GM13976 (cell line): Measurements from ENCODE around the gene FTCD.

Source experiments
- DNase-seq: peaks from one replicate; pipeline ENCODE4 v3.0.0; 2012; ENCODE audit warnings: low spot score
- in situ Hi-C: fragments of 300-500 bp; cut with MboI; formaldehyde crosslinking; loops from one replicate; pipeline ENCODE4 v1.12.0; 2022; ENCODE audit warnings: low sequenced_read_pairs, mixed read lengths, inconsistent platforms; ENCODE audit not compliant: unreplicated experiment
- TF ChIP-seq, protein P1 (sequence below): IDR thresholded peaks from 2 replicates; pipeline ENCODE4 v1.5.1; 2012; ENCODE audit warnings: borderline replicate concordance, mild to moderate bottlenecking; ENCODE audit not compliant: insufficient read depth; ENCODE audit errors: extremely low read depth, missing control alignments, control extremely low read depth

FTCD gene

DNA sequence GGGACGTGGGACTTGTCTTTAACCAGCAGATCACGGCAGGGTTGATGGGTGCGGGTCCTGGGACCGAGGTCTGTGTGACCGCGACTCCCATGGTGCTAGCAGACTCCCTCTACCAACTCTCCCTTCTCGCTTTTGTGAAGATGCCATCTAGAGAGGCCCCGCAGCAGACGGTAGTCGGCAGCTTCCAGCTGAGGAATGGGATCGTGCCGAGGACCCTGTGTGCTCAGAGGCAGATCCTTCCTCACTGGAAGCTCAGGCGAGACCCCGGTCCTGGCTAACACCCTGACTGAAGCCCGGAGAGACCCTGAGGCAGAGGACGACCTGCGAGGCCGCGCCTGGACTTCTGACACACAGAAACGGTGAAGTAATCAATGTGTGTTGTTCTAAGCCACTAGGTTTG, 41.4 kb upstream of the FTCD start:
- TF ChIP-seq, protein P1, sequence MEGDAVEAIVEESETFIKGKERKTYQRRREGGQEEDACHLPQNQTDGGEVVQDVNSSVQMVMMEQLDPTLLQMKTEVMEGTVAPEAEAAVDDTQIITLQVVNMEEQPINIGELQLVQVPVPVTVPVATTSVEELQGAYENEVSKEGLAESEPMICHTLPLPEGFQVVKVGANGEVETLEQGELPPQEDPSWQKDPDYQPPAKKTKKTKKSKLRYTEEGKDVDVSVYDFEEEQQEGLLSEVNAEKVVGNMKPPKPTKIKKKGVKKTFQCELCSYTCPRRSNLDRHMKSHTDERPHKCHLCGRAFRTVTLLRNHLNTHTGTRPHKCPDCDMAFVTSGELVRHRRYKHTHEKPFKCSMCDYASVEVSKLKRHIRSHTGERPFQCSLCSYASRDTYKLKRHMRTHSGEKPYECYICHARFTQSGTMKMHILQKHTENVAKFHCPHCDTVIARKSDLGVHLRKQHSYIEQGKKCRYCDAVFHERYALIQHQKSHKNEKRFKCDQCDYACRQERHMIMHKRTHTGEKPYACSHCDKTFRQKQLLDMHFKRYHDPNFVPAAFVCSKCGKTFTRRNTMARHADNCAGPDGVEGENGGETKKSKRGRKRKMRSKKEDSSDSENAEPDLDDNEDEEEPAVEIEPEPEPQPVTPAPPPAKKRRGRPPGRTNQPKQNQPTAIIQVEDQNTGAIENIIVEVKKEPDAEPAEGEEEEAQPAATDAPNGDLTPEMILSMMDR = no peak
- no peak for DNase-seq
- in situ Hi-C loops = no loop called here

DNA sequence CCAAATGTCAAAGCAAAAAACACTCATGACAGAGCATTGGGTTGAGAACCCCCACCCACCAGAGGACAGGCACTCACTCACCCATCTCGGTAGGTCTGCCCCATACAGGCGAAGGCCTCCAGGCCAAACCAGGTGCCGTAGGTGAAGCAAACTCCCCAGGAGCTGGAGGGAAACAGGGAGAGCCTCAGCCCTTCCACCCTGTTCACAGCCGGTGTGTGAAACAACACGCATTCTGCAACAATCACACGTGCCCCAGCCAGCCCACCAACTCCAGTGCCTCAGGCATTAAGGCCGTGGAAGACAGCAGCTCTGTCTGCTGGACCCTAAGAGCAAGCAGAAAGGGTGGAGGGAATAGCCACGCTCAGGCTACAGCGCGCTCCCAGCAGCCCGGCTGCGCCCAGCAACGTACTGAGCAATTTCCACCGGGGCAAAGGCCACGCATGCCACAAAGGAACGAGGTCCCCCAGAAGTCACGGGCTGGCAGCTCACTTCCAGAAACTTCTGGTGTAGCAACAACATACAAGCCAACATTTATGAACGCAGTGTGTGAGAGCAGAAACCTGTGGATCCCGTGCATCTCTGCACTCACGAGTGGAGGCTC, 40.3 kb upstream of the FTCD start:
- in situ Hi-C loops = no loop called here
- DNase-seq = no peak
- TF ChIP-seq, protein P1 = no peak

DNA sequence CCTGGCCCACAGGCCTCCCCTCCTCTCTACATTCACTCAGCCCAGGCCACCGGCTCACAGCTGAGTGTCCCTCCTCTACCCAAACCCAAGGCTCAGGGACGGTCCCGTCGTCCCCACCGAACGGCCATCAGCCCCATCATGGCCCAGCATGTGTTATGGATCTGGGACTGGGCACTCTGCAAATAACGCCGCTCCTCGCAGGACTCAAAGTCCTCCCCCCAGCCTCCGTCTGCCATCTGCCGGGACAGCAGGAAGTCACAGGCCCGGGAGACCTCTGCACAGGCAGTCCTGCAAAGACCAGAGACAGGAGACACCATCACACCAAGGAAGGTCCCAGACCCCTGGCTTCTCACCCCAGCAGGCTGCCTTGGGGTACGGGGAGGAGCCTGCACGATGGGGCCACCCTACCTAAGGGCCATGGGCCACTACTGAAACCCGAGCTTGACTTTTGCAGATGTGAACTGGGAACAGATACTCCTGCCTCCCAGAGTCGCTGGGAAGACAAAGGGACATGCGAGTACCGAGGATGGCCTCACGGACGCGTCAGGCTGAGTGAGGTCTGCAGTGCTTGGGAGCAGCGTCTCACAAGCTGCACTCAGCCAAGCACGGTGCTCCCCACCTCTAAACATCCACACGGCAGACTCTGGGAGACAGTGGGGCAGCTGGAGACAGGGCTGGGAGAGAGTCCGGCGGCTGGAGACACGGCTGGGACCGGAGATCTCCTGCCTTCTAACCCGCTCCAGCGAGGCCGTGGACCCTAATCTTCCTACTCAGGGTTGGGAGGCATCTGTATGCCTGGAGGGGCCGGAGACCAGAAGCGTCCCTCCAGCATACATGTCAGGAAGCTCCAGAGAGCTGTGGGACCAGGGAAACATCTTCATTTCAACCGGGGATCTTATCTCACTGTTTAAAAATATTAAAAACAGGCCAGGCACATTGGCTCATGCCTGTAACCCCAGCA, 39.3 kb upstream of the FTCD start:
- DNase-seq = no peak
- TF ChIP-seq, protein P1 = no peak
- in situ Hi-C loops = no loop called here

DNA sequence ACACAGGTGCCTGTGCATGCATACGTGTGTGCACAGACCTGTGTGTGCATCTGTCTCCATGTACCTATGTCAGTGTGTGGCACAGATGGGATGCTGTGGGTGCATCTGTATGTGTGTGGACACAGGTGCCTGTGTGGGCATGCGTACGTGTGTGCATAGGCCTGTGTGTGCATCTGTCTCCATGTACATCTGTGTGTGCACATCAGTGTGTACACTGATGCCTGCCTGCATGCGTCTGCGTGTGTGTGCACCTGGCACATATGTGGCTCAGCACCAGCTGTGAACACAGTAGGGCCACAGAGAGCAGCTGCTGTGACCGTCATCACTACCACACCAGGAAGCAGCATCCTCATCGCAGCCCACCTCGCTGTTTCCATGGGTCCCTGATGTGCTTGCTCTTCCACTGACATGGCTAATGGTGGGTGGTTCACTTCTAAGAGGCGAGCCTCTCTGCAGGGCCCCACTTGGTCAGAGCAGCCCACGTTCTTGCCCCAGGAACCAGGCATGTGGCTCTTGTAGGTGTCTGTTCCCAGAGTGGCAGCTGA, 38.5 kb upstream of the FTCD start:
- no peak for DNase-seq
- TF ChIP-seq, protein P1 = no peak
- in situ Hi-C loops = no loop called here

DNA sequence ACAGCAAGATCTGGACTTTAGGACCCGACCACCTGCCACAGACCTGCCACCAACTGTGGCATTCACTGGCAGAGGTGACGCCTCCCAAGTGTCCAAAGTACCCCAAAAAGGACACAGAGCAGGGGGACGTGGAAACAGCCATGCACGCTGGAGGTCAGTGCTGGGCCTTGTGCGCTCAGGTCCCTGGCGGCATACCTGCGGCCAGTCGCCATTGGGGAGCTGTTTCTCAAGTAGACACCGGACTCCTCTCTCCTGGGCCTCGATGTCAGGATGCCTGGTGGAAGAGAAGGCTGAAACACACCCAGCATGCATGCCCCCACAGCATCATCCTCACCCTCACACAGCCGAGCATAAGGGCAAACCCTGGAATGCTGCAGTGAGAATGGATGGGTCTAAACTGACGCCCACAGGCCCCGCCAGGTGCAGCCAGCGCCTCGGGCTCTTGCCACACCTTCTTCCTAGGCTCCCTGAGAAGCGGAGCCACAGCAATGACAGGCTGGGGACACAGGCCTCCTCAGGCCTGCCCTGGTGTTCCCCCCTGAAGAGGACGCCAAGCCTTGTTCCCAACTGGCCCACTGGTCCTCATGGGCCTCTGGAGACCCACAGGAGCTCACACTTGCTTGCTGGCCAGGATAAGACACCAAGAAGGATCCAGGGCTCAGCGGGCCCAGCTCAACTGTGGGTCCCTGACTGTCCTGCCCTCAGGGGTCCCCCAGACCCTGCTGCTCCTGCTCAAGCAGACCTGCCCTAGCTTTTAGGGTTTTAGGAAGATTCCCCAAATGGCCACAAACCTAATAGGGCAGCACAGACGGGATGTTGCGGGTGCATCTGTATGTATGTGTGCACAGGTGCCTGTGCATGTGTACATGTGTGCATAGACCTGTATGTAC, 36.6 kb upstream of the FTCD start:
- in situ Hi-C loops = no loop called here
- TF ChIP-seq, protein P1 = no peak
- DNase-seq = no peak

DNA sequence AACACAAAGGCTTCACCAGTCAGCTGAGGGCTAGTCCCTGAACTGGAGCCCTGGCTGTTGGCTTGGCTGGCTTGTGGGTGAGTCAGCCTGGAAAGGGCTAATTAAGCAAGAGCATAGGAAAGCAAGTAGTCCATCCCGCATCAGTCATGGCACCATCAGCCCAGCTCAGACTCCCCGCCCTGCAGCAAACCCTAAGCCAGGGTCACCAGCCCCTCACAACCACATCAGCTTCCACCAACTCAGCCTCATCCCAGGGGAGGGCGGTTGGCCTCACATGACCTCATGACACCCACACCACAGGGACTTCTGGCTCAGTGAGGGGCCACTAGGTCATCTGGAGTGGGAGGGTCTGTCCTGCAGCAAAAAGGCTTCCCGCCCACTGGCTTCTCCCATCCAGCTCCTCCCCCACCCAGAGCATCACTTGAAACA, 35.9 kb upstream of the FTCD start:
- no peak for DNase-seq
- in situ Hi-C loops = no loop called here
- TF ChIP-seq, protein P1 = no peak
